ENCODE data around the gene TMEM175. TPM values are rescaled to one million over a fixed set of nuclear protein-coding genes. Genes with fewer than 3 reads are reported as not detected.
A peak's percentile ranks its signal among the peaks of the same experiment; 100 is the strongest.
"Not testable (repeated sequence)": the region's sequence is repeated elsewhere in the genome, so short reads cannot be mapped to it uniquely, and the experiment has no call there.

The TMEM175 gene
- total RNA-seq, 1 experiment from 2014 or later = 10.0 TPM

DNA sequence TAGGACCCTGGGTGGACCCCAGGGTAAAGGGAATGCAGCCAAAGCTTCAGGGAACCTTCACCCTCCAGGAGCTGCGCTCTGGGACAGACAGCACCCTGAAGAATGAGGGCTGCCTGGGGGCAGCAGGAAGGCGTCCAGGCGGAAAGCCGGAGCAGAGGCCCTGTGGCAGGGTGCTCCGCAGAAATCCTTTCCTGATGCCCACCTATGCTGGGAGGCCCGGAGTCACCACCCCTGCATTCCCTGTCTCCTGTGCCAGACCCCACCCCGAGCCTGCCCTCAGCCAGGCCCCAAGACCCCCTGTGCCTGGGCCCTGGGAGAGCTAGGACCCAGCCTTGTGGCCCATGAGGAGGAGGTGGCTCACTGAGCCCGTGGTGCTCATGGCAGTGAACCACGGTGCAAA is 42.4 kb downstream of the TMEM175 start:
- no TSS peak for BruUV-seq (replicated peaks)
- Histone ChIP-seq H3K9me3 (ENCODE audit: low read depth, low read length, poor library complexity, severe bottlenecking) (no peaks in the 10 kb centered on the region), H3K36me3 (ENCODE audit: insufficient read depth, low read length, poor library complexity, severe bottlenecking) (no peaks in the 10 kb centered on the region), H3K4me1 (ENCODE audit: insufficient read depth, low read length, poor library complexity, severe bottlenecking) (peaks cover 8% of the 10 kb centered on the region), H3K27me3 (replicated peaks; ENCODE audit: insufficient read depth, low read depth, low read length, poor library complexity) (no peaks in the 10 kb centered on the region), H3K27ac (ENCODE audit: low read depth, low read length, poor library complexity, severe bottlenecking) (no peak overlapping the region), H3K4me3 (ENCODE audit: low read depth, low read length, poor library complexity, severe bottlenecking) (no peak overlapping the region)
- intact Hi-C loops (cut with micrococcal nuclease; ENCODE audit: unreplicated experiment) = no loop called here
- TF ChIP-seq, protein P1, sequence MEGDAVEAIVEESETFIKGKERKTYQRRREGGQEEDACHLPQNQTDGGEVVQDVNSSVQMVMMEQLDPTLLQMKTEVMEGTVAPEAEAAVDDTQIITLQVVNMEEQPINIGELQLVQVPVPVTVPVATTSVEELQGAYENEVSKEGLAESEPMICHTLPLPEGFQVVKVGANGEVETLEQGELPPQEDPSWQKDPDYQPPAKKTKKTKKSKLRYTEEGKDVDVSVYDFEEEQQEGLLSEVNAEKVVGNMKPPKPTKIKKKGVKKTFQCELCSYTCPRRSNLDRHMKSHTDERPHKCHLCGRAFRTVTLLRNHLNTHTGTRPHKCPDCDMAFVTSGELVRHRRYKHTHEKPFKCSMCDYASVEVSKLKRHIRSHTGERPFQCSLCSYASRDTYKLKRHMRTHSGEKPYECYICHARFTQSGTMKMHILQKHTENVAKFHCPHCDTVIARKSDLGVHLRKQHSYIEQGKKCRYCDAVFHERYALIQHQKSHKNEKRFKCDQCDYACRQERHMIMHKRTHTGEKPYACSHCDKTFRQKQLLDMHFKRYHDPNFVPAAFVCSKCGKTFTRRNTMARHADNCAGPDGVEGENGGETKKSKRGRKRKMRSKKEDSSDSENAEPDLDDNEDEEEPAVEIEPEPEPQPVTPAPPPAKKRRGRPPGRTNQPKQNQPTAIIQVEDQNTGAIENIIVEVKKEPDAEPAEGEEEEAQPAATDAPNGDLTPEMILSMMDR (conservative IDR thresholded peaks at IDR 0.05; ENCODE audit: low read depth, low read length) = no peak
- TF ChIP-seq EZH2 (IDR thresholded peaks at IDR 0.05; ENCODE audit: borderline replicate concordance, low read depth, low read length, poor library complexity, severe bottlenecking) = no peak
- no peak for DNase-seq (ENCODE audit: low spot score)
- CTCF ChIA-PET = no interaction called here
- POLR2A ChIA-PET (ENCODE audit: low non-redundant PET) = no interaction called here

DNA sequence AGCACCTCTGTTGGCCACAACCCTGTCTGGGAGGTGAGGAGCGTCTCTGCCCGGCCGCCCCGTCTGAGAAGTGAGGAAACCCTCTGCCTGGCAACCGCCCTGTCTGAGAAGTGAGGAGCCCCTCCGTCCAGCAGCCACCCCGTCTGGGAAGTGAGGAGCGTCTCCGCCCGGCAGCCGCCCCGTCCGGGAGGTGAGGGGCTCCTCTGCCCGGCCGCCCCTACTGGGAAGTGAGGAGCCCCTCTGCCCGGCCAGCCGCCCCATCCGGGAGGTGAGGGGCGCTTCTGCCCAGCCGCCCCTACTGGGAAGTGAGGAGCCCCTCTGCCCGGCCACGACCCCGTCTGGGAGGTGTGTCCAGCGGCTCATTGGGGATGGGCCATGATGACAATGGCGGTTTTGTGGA is 43.8 kb downstream of the TMEM175 start:
- POLR2A ChIA-PET (ENCODE audit: low non-redundant PET); H3K9me3 ChIP-seq (ENCODE audit: low read depth, low read length, poor library complexity, severe bottlenecking); H3K4me1 ChIP-seq (ENCODE audit: insufficient read depth, low read length, poor library complexity, severe bottlenecking); H3K36me3 ChIP-seq (ENCODE audit: insufficient read depth, low read length, poor library complexity, severe bottlenecking); CTCF ChIA-PET; BruUV-seq (replicated peaks); H3K4me3 ChIP-seq (ENCODE audit: low read depth, low read length, poor library complexity, severe bottlenecking); H3K27ac ChIP-seq (ENCODE audit: low read depth, low read length, poor library complexity, severe bottlenecking); intact Hi-C loops (cut with micrococcal nuclease; ENCODE audit: unreplicated experiment); DNase-seq (ENCODE audit: low spot score); H3K27me3 ChIP-seq (replicated peaks; ENCODE audit: insufficient read depth, low read depth, low read length, poor library complexity): not testable (repeated sequence)

- no peak for DNase-seq (ENCODE audit: low spot score)
- ChIA-PET CTCF (no interaction called here), POLR2A (ENCODE audit: low non-redundant PET) (no interaction called here)
- no TSS peak for BruUV-seq (replicated peaks)
- peak overlapping the region; percentile 66 for H3K27ac ChIP-seq (ENCODE audit: low read depth, low read length, poor library complexity, severe bottlenecking)
- no peaks in the 10 kb centered on the region for H3K9me3 ChIP-seq (ENCODE audit: low read depth, low read length, poor library complexity, severe bottlenecking)
- H3K4me3 ChIP-seq (ENCODE audit: low read depth, low read length, poor library complexity, severe bottlenecking) = no peak overlapping the region
- TF ChIP-seq EZH2 (IDR thresholded peaks at IDR 0.05; ENCODE audit: borderline replicate concordance, low read depth, low read length, poor library complexity, severe bottlenecking) = no peak
- TF ChIP-seq, protein P1 (conservative IDR thresholded peaks at IDR 0.05; ENCODE audit: low read depth, low read length) = no peak
- intact Hi-C loops (cut with micrococcal nuclease; ENCODE audit: unreplicated experiment) = no loop called here
- H3K4me1 ChIP-seq (ENCODE audit: insufficient read depth, low read length, poor library complexity, severe bottlenecking) = peaks cover 8% of the 10 kb centered on the region
- H3K36me3 ChIP-seq (ENCODE audit: insufficient read depth, low read length, poor library complexity, severe bottlenecking) = no peaks in the 10 kb centered on the region
- H3K27me3 ChIP-seq (replicated peaks; ENCODE audit: insufficient read depth, low read depth, low read length, poor library complexity) = no peaks in the 10 kb centered on the region
Measured at GRCh38 chr4:978957-979701, 46.9 kb downstream of the TMEM175 start.

GRCh38 chr4:982291-982690 is 50.0 kb downstream of the TMEM175 start:
- H3K4me3 ChIP-seq (ENCODE audit: low read depth, low read length, poor library complexity, severe bottlenecking) = no peak overlapping the region
- intact Hi-C loops (cut with micrococcal nuclease; ENCODE audit: unreplicated experiment) = loop anchor here (10.0 kb wide), 1 partner anchor 237 kb away; no protein-coding TSS in a partner anchor
- H3K4me1 ChIP-seq (ENCODE audit: insufficient read depth, low read length, poor library complexity, severe bottlenecking) = peaks cover 16% of the 10 kb centered on the region
- no peak for DNase-seq (ENCODE audit: low spot score)
- TF ChIP-seq, protein P1 (conservative IDR thresholded peaks at IDR 0.05; ENCODE audit: low read depth, low read length) = no peak
- no peak for TF ChIP-seq EZH2 (IDR thresholded peaks at IDR 0.05; ENCODE audit: borderline replicate concordance, low read depth, low read length, poor library complexity, severe bottlenecking)
- no TSS peak for BruUV-seq (replicated peaks)
- H3K27me3 ChIP-seq (replicated peaks; ENCODE audit: insufficient read depth, low read depth, low read length, poor library complexity) = no peaks in the 10 kb centered on the region
- no peaks in the 10 kb centered on the region for H3K9me3 ChIP-seq (ENCODE audit: low read depth, low read length, poor library complexity, severe bottlenecking)
- no peak overlapping the region for H3K27ac ChIP-seq (ENCODE audit: low read depth, low read length, poor library complexity, severe bottlenecking)
- H3K36me3 ChIP-seq (ENCODE audit: insufficient read depth, low read length, poor library complexity, severe bottlenecking) = no peaks in the 10 kb centered on the region
- ChIA-PET CTCF (no interaction called here), POLR2A (ENCODE audit: low non-redundant PET) (no interaction called here)
